Astrocyte (in vitro differentiated cells and primary cell): Measurements from ENCODE around the gene ASCL2. TPM values are rescaled to one million over a fixed set of nuclear protein-coding genes. Genes with fewer than 3 reads are reported as not detected.

Experiments used
- DNase-seq: peaks from one replicate; pipeline ENCODE4 v3.0.0-alpha.2; 2010; ENCODE audit warnings: low read depth
- FAIRE-seq: peaks from 2 replicates; lab custom pipeline; 2011; peaks lifted over from hg19 to GRCh38; lab: Jason Lieb, UNC
- H2AFZ ChIP-seq: 2 replicates; pipeline ENCODE4 v1.6.0; 2012; ENCODE audit warnings: low read depth, low read length, inconsistent platforms
- H3K27ac ChIP-seq: 2 replicates; pipeline ENCODE4 v1.5.1; 2011; ENCODE audit warnings: low read depth, low read length, inconsistent platforms
- H3K27me3 ChIP-seq: 2 replicates; pipeline ENCODE4 v1.6.0; 2011; ENCODE audit warnings: low read length, inconsistent platforms; ENCODE audit not compliant: insufficient read depth
- H3K36me3 ChIP-seq: 2 replicates; pipeline ENCODE4 v1.5.1; 2011; ENCODE audit warnings: low read length, inconsistent platforms; ENCODE audit not compliant: insufficient read depth
- H3K4me1 ChIP-seq: 2 replicates; pipeline ENCODE4 v1.5.1; 2011; ENCODE audit warnings: low read length, inconsistent platforms; ENCODE audit not compliant: insufficient read depth
- H3K4me2 ChIP-seq: 2 replicates; pipeline ENCODE4 v1.6.0; 2012; ENCODE audit warnings: low read length, inconsistent platforms
- H3K4me3 ChIP-seq: 2 replicates; pipeline ENCODE4 v1.5.1; 2011; ENCODE audit warnings: low read depth, mild to moderate bottlenecking, low read length, inconsistent platforms; ENCODE audit not compliant: insufficient read depth
- H3K79me2 ChIP-seq: 2 replicates; pipeline ENCODE4 v1.6.0; 2012; ENCODE audit warnings: mild to moderate bottlenecking, low read length, inconsistent platforms; ENCODE audit not compliant: insufficient read depth
- H3K9ac ChIP-seq: 2 replicates; pipeline ENCODE4 v1.6.0; 2012; ENCODE audit warnings: mild to moderate bottlenecking, low read length, inconsistent platforms
- H3K9me3 ChIP-seq: 2 replicates; pipeline ENCODE4 v1.5.1; 2012; ENCODE audit warnings: low read depth, mild to moderate bottlenecking, low read length, inconsistent platforms; ENCODE audit not compliant: insufficient read depth
- H4K20me1 ChIP-seq: 2 replicates; pipeline ENCODE4 v1.6.0; 2012; ENCODE audit warnings: low read length, inconsistent platforms; ENCODE audit not compliant: insufficient read depth
- H3K27ac Mint-ChIP-seq: one replicate; pipeline ENCODE4 v1.8.0; 2021; ENCODE audit warnings: mild to moderate bottlenecking, mixed read lengths; ENCODE audit not compliant: unreplicated experiment
- H3K27me3 Mint-ChIP-seq: one replicate; pipeline ENCODE4 v1.8.0; 2021; ENCODE audit warnings: low read depth, mixed read lengths; ENCODE audit not compliant: unreplicated experiment
- H3K36me3 Mint-ChIP-seq: one replicate; pipeline ENCODE4 v1.8.0; 2021; ENCODE audit warnings: low read depth, mixed read lengths; ENCODE audit not compliant: unreplicated experiment
- H3K4me1 Mint-ChIP-seq: one replicate; pipeline ENCODE4 v1.8.0; 2021; ENCODE audit warnings: low read depth, mixed read lengths; ENCODE audit not compliant: unreplicated experiment
- H3K4me3 Mint-ChIP-seq: one replicate; pipeline ENCODE4 v1.8.0; 2021; ENCODE audit warnings: mild to moderate bottlenecking, moderate library complexity, mixed read lengths; ENCODE audit not compliant: unreplicated experiment
- H3K9me3 Mint-ChIP-seq: one replicate; pipeline ENCODE4 v1.8.0; 2021; ENCODE audit warnings: mild to moderate bottlenecking, mixed read lengths; ENCODE audit not compliant: unreplicated experiment
- CTCF ChIP-seq: IDR thresholded peaks from 2 replicates; pipeline ENCODE4 v1.5.1; 2011; ENCODE audit warnings: low read depth, mild to moderate bottlenecking, inconsistent platforms, low read length, moderate library complexity; ENCODE audit not compliant: insufficient read depth
- EZH2 ChIP-seq: IDR thresholded peaks from 2 replicates; pipeline ENCODE4 v1.6.1; 2012; ENCODE audit warnings: mild to moderate bottlenecking, low read length, inconsistent platforms; ENCODE audit not compliant: insufficient read depth
- total RNA-seq: library from RNA; stranded (reverse); gene quantifications from 2 replicates; pipeline ENCODE4 v1.2.1, GENCODE V29; 2021

ASCL2 gene
- total RNA-seq, 1 donor from 2014 or later = not detected

- H3K36me3 Mint-ChIP-seq = peaks cover 3% of the 10 kb centered on the region
- no peak overlapping the region for H3K4me3 Mint-ChIP-seq
- Histone ChIP-seq H3K36me3 (no peaks in the 10 kb centered on the region), H3K27me3 (peaks cover 8% of the 10 kb centered on the region), H3K9me3 (no peaks in the 10 kb centered on the region), H4K20me1 (no peaks in the 10 kb centered on the region), H3K79me2 (no peaks in the 10 kb centered on the region), H3K9ac (no peak overlapping the region), H3K4me1 (no peaks in the 10 kb centered on the region), H3K27ac (no peak overlapping the region), H2AFZ (no peak overlapping the region), H3K4me3 (no peak overlapping the region), H3K4me2 (no peak overlapping the region)
- peaks cover 61% of the 10 kb centered on the region for H3K27me3 Mint-ChIP-seq
- no peak for FAIRE-seq
- H3K9me3 Mint-ChIP-seq = peaks cover 8% of the 10 kb centered on the region
- H3K27ac Mint-ChIP-seq = no peak overlapping the region
- no peak for DNase-seq
- no peaks in the 10 kb centered on the region for H3K4me1 Mint-ChIP-seq
- TF ChIP-seq EZH2 (no peak), CTCF (no peak)
These were observed 23.9 kb upstream of the ASCL2 start for GRCh38 chr11:2293984-2294925.

GRCh38 chr11:2293531-2293971 is 23.2 kb upstream of the ASCL2 start:
- H3K27me3 Mint-ChIP-seq = peaks cover 68% of the 10 kb centered on the region

More at GRCh38 chr11:2293531-2293971, 23.2 kb upstream of the ASCL2 start:
- Histone ChIP-seq H3K4me1 (no peaks in the 10 kb centered on the region), H3K4me2 (no peak overlapping the region), H3K9me3 (no peaks in the 10 kb centered on the region), H3K27me3 (peaks cover 8% of the 10 kb centered on the region), H3K79me2 (no peaks in the 10 kb centered on the region), H3K27ac (no peak overlapping the region), H3K36me3 (no peaks in the 10 kb centered on the region), H2AFZ (no peak overlapping the region), H4K20me1 (no peaks in the 10 kb centered on the region), H3K9ac (no peak overlapping the region), H3K4me3 (no peak overlapping the region)
- FAIRE-seq = no peak
- Mint-ChIP-seq H3K27ac (no peak overlapping the region), H3K9me3 (peaks cover 8% of the 10 kb centered on the region), H3K4me1 (no peaks in the 10 kb centered on the region), H3K4me3 (no peak overlapping the region), H3K36me3 (peaks cover 3% of the 10 kb centered on the region)
- TF ChIP-seq CTCF (no peak), EZH2 (no peak)
- no peak for DNase-seq
